Keratinocyte (primary cell): ENCODE results near the gene PKNOX2.
A peak's percentile ranks its signal among the peaks of the same experiment; 100 is the strongest.

Experiments
- CTCF ChIP-seq, 3 experiments: IDR thresholded peaks in 1 of 3; conservative IDR thresholded peaks in 1 of 3; optimal IDR thresholded peaks in 1 of 3; 2 replicates in 2 of 3; 3 replicates in 1 of 3; pipeline versions ENCODE3 to v1.5.1; 2011; ENCODE audit warnings: low read length in 3 of 3, mild to moderate bottlenecking in 3 of 3, moderate library complexity in 2 of 3, control low read depth in 1 of 3, inconsistent platforms in 1 of 3; ENCODE audit not compliant: insufficient read depth in 2 of 3; ENCODE audit errors: extremely low read depth in 1 of 3
- EZH2 ChIP-seq: IDR thresholded peaks from one replicate; pipeline ENCODE4 v1.6.1; 2012; ENCODE audit warnings: inconsistent platforms, mild to moderate bottlenecking, low read length, moderate library complexity

GRCh38 chr11:125320347-125321076, 156.0 kb downstream of the PKNOX2 start:
- peak in 1 of 3 experiments; percentile 4 for TF ChIP-seq CTCF (optimal IDR thresholded peaks at IDR 0.05 in 1 of 3, IDR thresholded peaks at IDR 0.05 in 1 of 3, conservative IDR thresholded peaks at IDR 0.05 in 1 of 3; ENCODE audit: extremely low read depth in 1 of 3, insufficient read depth in 2 of 3, low read length in 3 of 3)
- TF ChIP-seq EZH2 = no peak
